WTC11 (cell line): Measurements from ENCODE around the gene SLC22A12. TPM values are rescaled to one million over a fixed set of nuclear protein-coding genes. Genes with fewer than 3 reads are reported as not detected.

Experiments used
- ATAC-seq: fragments of 200-7000 bp; cut with Tn5 transposase; 2 replicates; pipeline ENCODE4 v1.10.0; 2021; ENCODE audit warnings: mild to moderate bottlenecking, moderate library complexity
- CTCF ChIA-PET: fragments of 300-600 bp; sonication (Branson Sonifier 250); formaldehyde crosslinking; loops from one replicate; lab custom pipeline; 2021; ENCODE audit warnings: antibody characterized with exemption; lab: Charles Lee
- POLR2A ChIA-PET: fragments of 350-600 bp; sonication (Branson Sonifier 250); formaldehyde crosslinking; loops from one replicate; lab custom pipeline; 2021; ENCODE audit warnings: antibody characterized with exemption; lab: Charles Lee
- DNase-seq: peaks from one replicate; pipeline ENCODE4 v3.0.0; 2021; ENCODE audit warnings: low spot score
- H3K27ac Mint-ChIP-seq: 2 replicates; pipeline ENCODE4 v1.8.0; 2021; ENCODE audit warnings: mixed read lengths
- H3K27me3 Mint-ChIP-seq: 2 replicates; pipeline ENCODE4 v1.8.0; 2021; ENCODE audit warnings: low read depth, mild to moderate bottlenecking, moderate library complexity, mixed read lengths
- H3K36me3 Mint-ChIP-seq: 2 replicates; pipeline ENCODE4 v1.8.0; 2021; ENCODE audit warnings: mixed read lengths
- H3K4me1 Mint-ChIP-seq: 2 replicates; pipeline ENCODE4 v1.8.0; 2022; ENCODE audit warnings: mixed read lengths
- H3K4me3 Mint-ChIP-seq: 2 replicates; pipeline ENCODE4 v1.8.0; 2021; ENCODE audit warnings: mild to moderate bottlenecking, moderate library complexity, mixed read lengths
- H3K9me3 Mint-ChIP-seq: 2 replicates; pipeline ENCODE4 v1.8.0; 2021; ENCODE audit warnings: mixed read lengths
- ATF2 ChIP-seq: sonication (generic); formaldehyde crosslinking; IDR thresholded peaks from 2 replicates; pipeline ENCODE4 v1.8.1; 2022; ENCODE audit warnings: low read depth, missing genetic modification reagents, borderline replicate concordance
- CTCF ChIP-seq: fragments of 200-600 bp; IDR thresholded peaks from 2 replicates; pipeline ENCODE4 v1.8.0; 2022; ENCODE audit warnings: antibody characterized with exemption
- ETV6 ChIP-seq: sonication (generic); formaldehyde crosslinking; IDR thresholded peaks from 2 replicates; pipeline ENCODE4 v1.8.1; 2022; ENCODE audit warnings: mild to moderate bottlenecking, missing genetic modification reagents
- KAT7 ChIP-seq: sonication (generic); formaldehyde crosslinking; IDR thresholded peaks from 2 replicates; pipeline ENCODE4 v1.8.1; 2023; ENCODE audit warnings: missing genetic modification reagents, mild to moderate bottlenecking, borderline replicate concordance
- NFE2L1 ChIP-seq: sonication (generic); formaldehyde crosslinking; IDR thresholded peaks from 2 replicates; pipeline ENCODE4 v1.8.1; 2023; ENCODE audit warnings: missing genetic modification reagents
- PREB ChIP-seq: sonication (generic); formaldehyde crosslinking; IDR thresholded peaks from 2 replicates; pipeline ENCODE4 v1.8.1; 2022; ENCODE audit warnings: mild to moderate bottlenecking, missing genetic modification reagents, moderate library complexity, borderline replicate concordance
- PRRX2 ChIP-seq: fragments of 250-450 bp; sonication (Bioruptor Pico); IDR thresholded peaks from 2 replicates; pipeline ENCODE4 v1.8.0; 2021; ENCODE audit warnings: mild to moderate bottlenecking
- RELA ChIP-seq: sonication (generic); formaldehyde crosslinking; IDR thresholded peaks from 2 replicates; pipeline ENCODE4 v1.8.1; 2022; ENCODE audit warnings: missing genetic modification reagents, mild to moderate bottlenecking, borderline replicate concordance
- RORB ChIP-seq: fragments of 250-450 bp; sonication (Bioruptor Pico); IDR thresholded peaks from 2 replicates; pipeline ENCODE4 v1.9.0; 2021; ENCODE audit warnings: mild to moderate bottlenecking
- TEAD4 ChIP-seq: sonication (generic); formaldehyde crosslinking; IDR thresholded peaks from 2 replicates; pipeline ENCODE4 v1.8.0; 2022; ENCODE audit warnings: mild to moderate bottlenecking, missing genetic modification reagents
- TP53 ChIP-seq: sonication (generic); formaldehyde crosslinking; IDR thresholded peaks from 2 replicates; pipeline ENCODE4 v1.8.1; 2023; ENCODE audit warnings: mild to moderate bottlenecking, missing genetic modification reagents
- ZNF396 ChIP-seq: fragments of 250-450 bp; sonication (Bioruptor Pico); IDR thresholded peaks from 2 replicates; pipeline ENCODE4 v1.8.0; 2021; ENCODE audit warnings: mild to moderate bottlenecking, moderate library complexity, borderline replicate concordance
- ZNF671 ChIP-seq: fragments of 250-450 bp; sonication (Bioruptor Pico); IDR thresholded peaks from 2 replicates; pipeline ENCODE4 v1.8.0; 2021; ENCODE audit warnings: mild to moderate bottlenecking
- total RNA-seq: library from RNA; stranded (reverse); gene quantifications from 3 replicates; pipeline ENCODE4 v1.2.3, GENCODE V29; 2021

SLC22A12 gene
- total RNA-seq, 1 experiment from 2014 or later, result not detected

DNA sequence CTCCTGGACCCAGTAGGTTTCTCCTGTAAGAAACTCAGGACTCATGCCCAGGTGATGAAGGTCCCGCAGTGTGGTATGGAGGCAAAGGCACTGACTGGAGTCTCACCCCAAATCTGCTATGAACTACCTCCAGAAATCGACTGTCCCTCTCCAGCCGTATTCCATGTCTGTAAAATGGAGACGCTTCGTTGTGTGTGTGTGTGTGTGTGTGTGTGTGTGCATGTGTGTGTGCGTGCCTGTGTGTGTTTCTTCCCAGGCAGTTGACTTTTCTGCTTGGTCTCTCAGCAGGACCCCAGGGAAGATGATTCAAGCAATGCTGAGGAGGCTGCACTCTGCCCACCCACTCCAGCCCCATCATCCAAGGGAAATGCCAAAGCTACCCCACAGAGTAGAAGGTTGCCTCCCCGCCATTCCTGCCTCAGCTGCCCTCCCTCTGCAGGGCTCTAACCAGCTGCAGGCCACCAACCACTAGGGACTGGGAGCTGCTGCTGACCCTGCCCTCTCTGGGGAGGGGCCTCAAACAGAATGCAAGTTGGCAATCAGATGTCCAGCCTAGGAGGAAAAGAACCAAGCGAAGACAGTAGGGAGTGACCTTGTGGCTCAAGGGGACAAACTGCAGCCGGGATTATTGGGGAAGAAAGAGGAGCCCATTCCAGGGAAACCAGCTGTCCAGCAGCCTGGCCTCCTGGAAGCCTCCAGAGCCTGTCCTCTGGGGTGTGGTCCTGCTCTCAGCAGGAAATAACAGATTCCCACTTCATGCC, 56.2 kb downstream of the SLC22A12 start (continued):
- TF ChIP-seq RORB (CRISPR knock-in tag), result no peak

DNA sequence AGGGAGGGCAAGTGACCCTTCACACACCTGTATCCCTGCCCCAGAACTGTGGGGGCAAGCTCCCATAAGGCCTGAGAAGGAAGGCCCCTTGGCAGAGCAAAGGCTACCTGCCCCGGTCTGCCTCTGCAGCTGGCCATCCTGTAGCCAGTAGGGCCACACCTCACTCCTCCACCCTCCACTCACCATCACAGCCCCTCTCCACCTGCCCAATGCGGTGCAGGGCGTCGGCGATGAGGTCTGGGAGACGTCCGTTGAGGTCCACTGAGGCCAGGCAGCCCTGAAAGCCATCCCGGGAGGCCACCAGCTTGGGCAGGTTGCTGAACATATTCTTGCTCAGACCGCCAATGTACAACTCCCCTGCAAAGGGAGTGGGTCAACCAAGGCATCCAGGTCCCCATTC, 57.5 kb downstream of the SLC22A12 start:
- POLR2A ChIA-PET, result interaction anchor here (1.1 kb wide), 1 partner anchor 200 kb away, joined by 3 read pairs; no protein-coding TSS in a partner anchor
- ATAC-seq (no peak), DNase-seq (no peak)
- Mint-ChIP-seq H3K27me3 (peaks cover 48% of the 10 kb centered on the region), H3K4me1 (peaks cover 27% of the 10 kb centered on the region), H3K9me3 (no peaks in the 10 kb centered on the region), H3K36me3 (no peaks in the 10 kb centered on the region), H3K4me3 (no peak overlapping the region), H3K27ac (no peak overlapping the region)
- TF ChIP-seq ETV6 (CRISPR knock-in tag) (no peak), ZNF396 (CRISPR knock-in tag) (no peak), CTCF (no peak), TP53 (CRISPR knock-in tag) (no peak), PRRX2 (CRISPR knock-in tag) (no peak), ATF2 (CRISPR knock-in tag) (no peak), NFE2L1 (CRISPR knock-in tag) (no peak)
- CTCF ChIA-PET, result interaction anchor here (0.6 to 9.3 kb wide), 45 partner anchors 9 to 377 kb away, joined by 3 to 194 read pairs (median 6); partner anchors contain the start of genes PRDX5, RASGRP2 and TRMT112

DNA sequence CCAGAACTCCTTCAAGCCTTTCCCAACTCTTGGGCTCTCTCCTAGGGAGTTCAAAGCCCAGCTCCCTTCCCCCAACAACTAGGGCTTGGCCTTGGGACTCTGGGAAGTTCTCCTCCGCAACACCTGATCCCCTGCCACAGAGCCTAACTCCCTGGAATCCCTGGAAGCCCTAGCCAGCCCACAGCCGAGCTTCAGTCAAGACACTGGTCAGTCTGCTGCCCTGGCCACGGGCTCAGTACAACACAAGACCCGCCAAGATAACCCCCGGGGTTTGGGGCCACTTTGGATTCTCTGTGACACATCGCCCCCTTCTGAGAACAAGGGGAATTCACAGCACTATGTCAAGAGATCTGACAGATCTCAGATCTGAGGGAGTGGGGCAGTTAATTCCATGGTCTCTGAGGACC, 58.3 kb downstream of the SLC22A12 start:
- POLR2A ChIA-PET, result interaction anchor here (0.8 to 1.1 kb wide), 2 partner anchors 200 to 331 kb away, joined by 3 read pairs; partner anchors contain the start of gene PRDX5
- no peak overlapping the region for H3K27ac Mint-ChIP-seq

GRCh38 chr11:64650923-64651523, 60.0 kb downstream of the SLC22A12 start:
- Mint-ChIP-seq H3K36me3 (no peaks in the 10 kb centered on the region), H3K4me3 (no peak overlapping the region), H3K4me1 (peaks cover 9% of the 10 kb centered on the region), H3K27me3 (peaks cover 26% of the 10 kb centered on the region), H3K9me3 (no peaks in the 10 kb centered on the region), H3K27ac (no peak overlapping the region)
- ChIA-PET CTCF (interaction anchor here (0.6 to 9.3 kb wide), 52 partner anchors 9 to 333 kb away, joined by 3 to 194 read pairs (median 6); partner anchors contain the start of genes NRXN2, PRDX5, PYGM and RASGRP2), POLR2A (interaction anchor here (0.5 to 0.8 kb wide), 2 partner anchors 38 to 52 kb away, joined by 3 to 4 read pairs; no protein-coding TSS in a partner anchor)
- DNase-seq, result peak; percentile 59
- no peak for TF ChIP-seq ZNF671 (CRISPR knock-in tag)
- TF ChIP-seq PREB (CRISPR knock-in tag), result no peak
- TF ChIP-seq KAT7 (CRISPR knock-in tag), result no peak
- TF ChIP-seq RELA (CRISPR knock-in tag), result no peak
- TF ChIP-seq CTCF, result peak; percentile 61; the same call in 1 of the 2 replicates
- peak; percentile 29 for ATAC-seq

More for the DNA sequence above, 58.3 kb downstream of the SLC22A12 start:
- Mint-ChIP-seq H3K36me3 (no peaks in the 10 kb centered on the region), H3K27me3 (peaks cover 42% of the 10 kb centered on the region), H3K4me1 (peaks cover 22% of the 10 kb centered on the region), H3K4me3 (peak overlapping the region; percentile 51), H3K9me3 (no peaks in the 10 kb centered on the region)
- ATAC-seq (peak; percentile 23), DNase-seq (peak; percentile 72)
- TF ChIP-seq TEAD4 (CRISPR knock-in tag) (no peak), CTCF (peak; percentile 57)
- CTCF ChIA-PET, result interaction anchor here (0.6 to 9.3 kb wide), 50 partner anchors 9 to 378 kb away, joined by 3 to 194 read pairs (median 6); partner anchors contain the start of genes PRDX5, RASGRP2 and TRMT112
